GM10248 (cell line): ENCODE measurements around the gene GHR.

ENCODE experiments used
- CTCF ChIA-PET: fragments of 300-600 bp; sonication (Branson Sonifier 250); formaldehyde crosslinking; extraction: SDS; loops from one replicate; lab custom pipeline; 2021; ENCODE audit warnings: antibody characterized with exemption; lab: Yijun Ruan, JAX
- POLR2A ChIA-PET: fragments of 350-650 bp; sonication (Branson Sonifier 250); formaldehyde crosslinking; extraction: SDS; loops from one replicate; lab custom pipeline; 2020; ENCODE audit warnings: antibody characterized with exemption; lab: Yijun Ruan, JAX
- DNase-seq: peaks from one replicate; pipeline ENCODE4 v3.0.0; 2012; ENCODE audit errors: extremely low spot score
- CTCF ChIP-seq: IDR thresholded peaks from 2 replicates; pipeline ENCODE4 v1.5.1; 2012; ENCODE audit warnings: mild to moderate bottlenecking, low read depth; ENCODE audit errors: extremely low read depth, missing control alignments, control extremely low read depth

Gene GHR

GRCh38 chr5:42516282-42517042 lies 93.2 kb downstream of the GHR start:
- ChIA-PET POLR2A (no interaction called here), CTCF (interaction anchor here (1.1 kb wide), 1 partner anchor 10 kb away, joined by 3 read pairs; no protein-coding TSS in a partner anchor)
- TF ChIP-seq CTCF, result no peak
- no peak for DNase-seq

GRCh38 chr5:42517164-42517563 lies 93.9 kb downstream of the GHR start:
- DNase-seq, result no peak
- CTCF ChIA-PET, result interaction anchor here (1.1 to 1.3 kb wide), 3 partner anchors 9 to 13 kb away, joined by 3 to 4 read pairs (median 3); no protein-coding TSS in a partner anchor

GRCh38 chr5:42518595-42519221 lies 95.5 kb downstream of the GHR start:
- POLR2A ChIA-PET, result no interaction called here
- CTCF ChIA-PET, result interaction anchor here (1.0 to 1.2 kb wide), 2 partner anchors 12 to 65 kb away, joined by 3 to 4 read pairs; no protein-coding TSS in a partner anchor
- no peak for DNase-seq
- no peak for TF ChIP-seq CTCF

More at GRCh38 chr5:42517164-42517563, 93.9 kb downstream of the GHR start:
- no peak for TF ChIP-seq CTCF
- POLR2A ChIA-PET, result no interaction called here

GRCh38 chr5:42520203-42520602 lies 97.0 kb downstream of the GHR start:
- no peak for TF ChIP-seq CTCF
- no peak for DNase-seq
- CTCF ChIA-PET, result interaction anchor here (1.0 kb wide), 1 partner anchor 36 kb away, joined by 3 read pairs; no protein-coding TSS in a partner anchor
- POLR2A ChIA-PET, result no interaction called here

GRCh38 chr5:42520957-42521356 lies 97.7 kb downstream of the GHR start:
- no peak for DNase-seq
- no peak for TF ChIP-seq CTCF
- CTCF ChIA-PET, result interaction anchor here (1.0 to 2.4 kb wide), 2 partner anchors 10 to 36 kb away, joined by 3 to 6 read pairs; no protein-coding TSS in a partner anchor
- POLR2A ChIA-PET, result no interaction called here

GRCh38 chr5:42521406-42521805 lies 98.2 kb downstream of the GHR start:
- ChIA-PET CTCF (interaction anchor here (2.4 kb wide), 1 partner anchor 9 kb away, joined by 6 read pairs; no protein-coding TSS in a partner anchor), POLR2A (no interaction called here)

More at GRCh38 chr5:42521406-42521805, 98.2 kb downstream of the GHR start:
- TF ChIP-seq CTCF, result no peak
- no peak for DNase-seq
